Neural progenitor cell (in vitro differentiated cells): ENCODE measurements around the gene SLX4IP. TPM values are rescaled to one million over a fixed set of nuclear protein-coding genes. Genes with fewer than 3 reads are reported as not detected.
"Not testable (repeated sequence)": the region's sequence is repeated elsewhere in the genome, so short reads cannot be mapped to it uniquely, and the experiment has no call there.

ENCODE experiments used
- DNase-seq: peaks from one replicate; pipeline ENCODE4 v3.0.0-alpha.2; 2016; ENCODE audit warnings: low spot score
- H2AFZ ChIP-seq: fragments of 200-600 bp; sonication (generic); replicated peaks from 2 replicates; pipeline ENCODE4 v1.6.1; 2016; ENCODE audit warnings: antibody characterized with exemption
- H3F3A ChIP-seq: fragments of 200-600 bp; sonication (generic); 2 replicates; pipeline ENCODE4 v1.6.1; 2016; ENCODE audit warnings: antibody characterized with exemption, low read depth
- H3K27ac ChIP-seq: fragments of 200-600 bp; sonication (generic); 2 replicates; pipeline ENCODE4 v1.5.1; 2016; ENCODE audit warnings: mild to moderate bottlenecking
- H3K27me3 ChIP-seq: fragments of 200-600 bp; sonication (generic); 2 replicates; pipeline ENCODE4 v1.6.1; 2016; ENCODE audit warnings: mild to moderate bottlenecking, moderate library complexity
- H3K36me3 ChIP-seq: fragments of 200-600 bp; sonication (generic); 2 replicates; pipeline ENCODE4 v1.5.1; 2016
- H3K4me1 ChIP-seq: fragments of 200-600 bp; sonication (generic); 2 replicates; pipeline ENCODE4 v1.6.1; 2016; ENCODE audit warnings: mixed run types
- H3K4me2 ChIP-seq: fragments of 200-600 bp; sonication (generic); 2 replicates; pipeline ENCODE4 v1.6.1; 2016
- H3K4me3 ChIP-seq: fragments of 200-600 bp; sonication (generic); 2 replicates; pipeline ENCODE4 v1.5.1; 2016
- H3K79me2 ChIP-seq: fragments of 200-600 bp; sonication (generic); 2 replicates; pipeline ENCODE4 v1.6.1; 2016; ENCODE audit warnings: low read depth
- H3K9ac ChIP-seq: fragments of 200-600 bp; sonication (generic); 2 replicates; pipeline ENCODE4 v1.6.1; 2016
- H3K9me3 ChIP-seq: fragments of 200-600 bp; sonication (generic); 2 replicates; pipeline ENCODE4 v1.5.1; 2016; ENCODE audit warnings: low read depth
- H4K20me1 ChIP-seq: fragments of 200-600 bp; sonication (generic); 2 replicates; pipeline ENCODE4 v1.6.1; 2016; ENCODE audit warnings: low read depth
- H3K27ac Mint-ChIP-seq: 3 replicates; pipeline ENCODE4 v1.8.0; 2021; ENCODE audit warnings: mixed read lengths
- H3K27me3 Mint-ChIP-seq: 2 replicates; pipeline ENCODE4 v1.8.0; 2022; ENCODE audit warnings: low read depth, mild to moderate bottlenecking, inconsistent platforms, moderate library complexity, mixed read lengths; ENCODE audit not compliant: insufficient read depth
- H3K36me3 Mint-ChIP-seq: 3 replicates; pipeline ENCODE4 v1.8.0; 2021; ENCODE audit warnings: mixed read lengths
- H3K4me1 Mint-ChIP-seq: 3 replicates; pipeline ENCODE4 v1.8.0; 2021; ENCODE audit warnings: mixed read lengths
- H3K4me3 Mint-ChIP-seq: 3 replicates; pipeline ENCODE4 v1.8.0; 2021; ENCODE audit warnings: mild to moderate bottlenecking, moderate library complexity, mixed read lengths
- H3K9me3 Mint-ChIP-seq: 3 replicates; pipeline ENCODE4 v1.8.0; 2020; ENCODE audit warnings: mixed read lengths
- EZH2 ChIP-seq: fragments of 200-600 bp; sonication (generic); IDR thresholded peaks from 2 replicates; pipeline ENCODE4 v1.6.1; 2017; ENCODE audit warnings: antibody characterized with exemption, mild to moderate bottlenecking, moderate library complexity
- EZH2phosphoT487 ChIP-seq: fragments of 200-600 bp; sonication (generic); IDR thresholded peaks from 2 replicates; pipeline ENCODE4 v1.6.1; 2017; ENCODE audit warnings: antibody characterized with exemption
- total RNA-seq: library from RNA; depleted of rRNA; stranded (reverse); fragments of >200 nt; gene quantifications from 2 replicates; pipeline ENCODE4 v1.2.3, GENCODE V29; 2015; ENCODE audit warnings: low replicate concordance
- TF ChIP-seq, protein P1 (sequence below): fragments of 200-600 bp; sonication (generic); IDR thresholded peaks from 2 replicates; pipeline ENCODE4 v1.5.1; 2017; ENCODE audit warnings: antibody characterized with exemption, mild to moderate bottlenecking

Gene SLX4IP
- total RNA-seq, 1 donor from 2014 or later: 9.5 TPM

GRCh38 chr20:10388597-10388996, 46.5 kb upstream of the SLX4IP start:
- Mint-ChIP-seq H3K9me3 (peaks cover 2% of the 10 kb centered on the region), H3K36me3 (no peaks in the 10 kb centered on the region), H3K27ac (no peak overlapping the region), H3K4me1 (no peaks in the 10 kb centered on the region), H3K27me3 (peaks cover 2% of the 10 kb centered on the region), H3K4me3 (no peak overlapping the region)
- Histone ChIP-seq H3K9ac (no peak overlapping the region), H2AFZ (peak overlapping the region; percentile 81), H3F3A (no peaks in the 10 kb centered on the region), H3K79me2 (no peaks in the 10 kb centered on the region), H3K4me2 (no peak overlapping the region), H3K4me3 (no peak overlapping the region), H3K36me3 (no peaks in the 10 kb centered on the region), H3K27ac (no peak overlapping the region), H4K20me1 (no peaks in the 10 kb centered on the region), H3K9me3 (no peaks in the 10 kb centered on the region), H3K4me1 (peaks cover 5% of the 10 kb centered on the region), H3K27me3 (no peaks in the 10 kb centered on the region)
- no peak for DNase-seq
- TF ChIP-seq, protein P1, sequence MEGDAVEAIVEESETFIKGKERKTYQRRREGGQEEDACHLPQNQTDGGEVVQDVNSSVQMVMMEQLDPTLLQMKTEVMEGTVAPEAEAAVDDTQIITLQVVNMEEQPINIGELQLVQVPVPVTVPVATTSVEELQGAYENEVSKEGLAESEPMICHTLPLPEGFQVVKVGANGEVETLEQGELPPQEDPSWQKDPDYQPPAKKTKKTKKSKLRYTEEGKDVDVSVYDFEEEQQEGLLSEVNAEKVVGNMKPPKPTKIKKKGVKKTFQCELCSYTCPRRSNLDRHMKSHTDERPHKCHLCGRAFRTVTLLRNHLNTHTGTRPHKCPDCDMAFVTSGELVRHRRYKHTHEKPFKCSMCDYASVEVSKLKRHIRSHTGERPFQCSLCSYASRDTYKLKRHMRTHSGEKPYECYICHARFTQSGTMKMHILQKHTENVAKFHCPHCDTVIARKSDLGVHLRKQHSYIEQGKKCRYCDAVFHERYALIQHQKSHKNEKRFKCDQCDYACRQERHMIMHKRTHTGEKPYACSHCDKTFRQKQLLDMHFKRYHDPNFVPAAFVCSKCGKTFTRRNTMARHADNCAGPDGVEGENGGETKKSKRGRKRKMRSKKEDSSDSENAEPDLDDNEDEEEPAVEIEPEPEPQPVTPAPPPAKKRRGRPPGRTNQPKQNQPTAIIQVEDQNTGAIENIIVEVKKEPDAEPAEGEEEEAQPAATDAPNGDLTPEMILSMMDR: no peak
- no peak for TF ChIP-seq EZH2phosphoT487
- no peak for TF ChIP-seq EZH2

- TF ChIP-seq EZH2phosphoT487 (no peak), EZH2 (no peak)
- TF ChIP-seq, protein P1: no peak
- H4K20me1 ChIP-seq: no peaks in the 10 kb centered on the region
- no peak for DNase-seq
- H3K4me2 ChIP-seq: no peak overlapping the region
- H3K27me3 Mint-ChIP-seq: peaks cover 2% of the 10 kb centered on the region
- no peaks in the 10 kb centered on the region for H3K36me3 ChIP-seq
- H3K9me3 Mint-ChIP-seq: peaks cover 2% of the 10 kb centered on the region
- no peak overlapping the region for H3K27ac Mint-ChIP-seq
- no peaks in the 10 kb centered on the region for H3K4me1 Mint-ChIP-seq
- H3K36me3 Mint-ChIP-seq: no peaks in the 10 kb centered on the region
- H3K4me3 Mint-ChIP-seq: no peak overlapping the region
- H3K9ac ChIP-seq: no peak overlapping the region
- H3K27ac ChIP-seq: no peak overlapping the region
- no peaks in the 10 kb centered on the region for H3F3A ChIP-seq
- H3K4me1 ChIP-seq: peaks cover 5% of the 10 kb centered on the region
- H3K27me3 ChIP-seq: no peaks in the 10 kb centered on the region
- H2AFZ ChIP-seq: no peak overlapping the region
- H3K9me3 ChIP-seq: no peaks in the 10 kb centered on the region
- no peaks in the 10 kb centered on the region for H3K79me2 ChIP-seq
- H3K4me3 ChIP-seq: no peak overlapping the region
These were observed 44.4 kb upstream of the SLX4IP start for GRCh38 chr20:10390709-10391108.

GRCh38 chr20:10394752-10395151, 40.4 kb upstream of the SLX4IP start:
- H4K20me1 ChIP-seq, H3K9ac ChIP-seq: not testable (repeated sequence)

GRCh38 chr20:10398834-10399369, 36.2 kb upstream of the SLX4IP start:
- no peaks in the 10 kb centered on the region for H3K4me1 Mint-ChIP-seq
- no peak overlapping the region for H3K4me3 Mint-ChIP-seq
- H3K36me3 ChIP-seq: no peaks in the 10 kb centered on the region
- no peaks in the 10 kb centered on the region for H3K27me3 ChIP-seq
- H3K36me3 Mint-ChIP-seq: no peaks in the 10 kb centered on the region
- no peaks in the 10 kb centered on the region for H3F3A ChIP-seq
- DNase-seq: no peak
- H3K27ac Mint-ChIP-seq: no peak overlapping the region
- H3K79me2 ChIP-seq: no peaks in the 10 kb centered on the region
- no peak overlapping the region for H2AFZ ChIP-seq
- H4K20me1 ChIP-seq: no peaks in the 10 kb centered on the region
- H3K4me2 ChIP-seq: no peak overlapping the region
- no peaks in the 10 kb centered on the region for H3K9me3 ChIP-seq
- no peaks in the 10 kb centered on the region for H3K4me1 ChIP-seq
- H3K27me3 Mint-ChIP-seq: no peaks in the 10 kb centered on the region
- H3K27ac ChIP-seq: no peak overlapping the region
- no peak overlapping the region for H3K4me3 ChIP-seq
- TF ChIP-seq EZH2: no peak
- TF ChIP-seq EZH2phosphoT487: no peak
- TF ChIP-seq, protein P1: no peak
- no peak overlapping the region for H3K9ac ChIP-seq
- H3K9me3 Mint-ChIP-seq: no peaks in the 10 kb centered on the region

More at GRCh38 chr20:10394752-10395151, 40.4 kb upstream of the SLX4IP start:
- not testable (repeated sequence) for H3K9me3 ChIP-seq, H3K36me3 ChIP-seq, DNase-seq, H3K27me3 Mint-ChIP-seq, H3K27me3 ChIP-seq, H3K4me1 ChIP-seq, H3K27ac Mint-ChIP-seq, H3K9me3 Mint-ChIP-seq, H3F3A ChIP-seq, H3K79me2 ChIP-seq, H3K4me1 Mint-ChIP-seq, H3K4me3 ChIP-seq, H2AFZ ChIP-seq, H3K4me3 Mint-ChIP-seq, H3K36me3 Mint-ChIP-seq, H3K4me2 ChIP-seq, H3K27ac ChIP-seq
